ENCODE data around the gene TNS1.

- TF ChIP-seq, protein P1, sequence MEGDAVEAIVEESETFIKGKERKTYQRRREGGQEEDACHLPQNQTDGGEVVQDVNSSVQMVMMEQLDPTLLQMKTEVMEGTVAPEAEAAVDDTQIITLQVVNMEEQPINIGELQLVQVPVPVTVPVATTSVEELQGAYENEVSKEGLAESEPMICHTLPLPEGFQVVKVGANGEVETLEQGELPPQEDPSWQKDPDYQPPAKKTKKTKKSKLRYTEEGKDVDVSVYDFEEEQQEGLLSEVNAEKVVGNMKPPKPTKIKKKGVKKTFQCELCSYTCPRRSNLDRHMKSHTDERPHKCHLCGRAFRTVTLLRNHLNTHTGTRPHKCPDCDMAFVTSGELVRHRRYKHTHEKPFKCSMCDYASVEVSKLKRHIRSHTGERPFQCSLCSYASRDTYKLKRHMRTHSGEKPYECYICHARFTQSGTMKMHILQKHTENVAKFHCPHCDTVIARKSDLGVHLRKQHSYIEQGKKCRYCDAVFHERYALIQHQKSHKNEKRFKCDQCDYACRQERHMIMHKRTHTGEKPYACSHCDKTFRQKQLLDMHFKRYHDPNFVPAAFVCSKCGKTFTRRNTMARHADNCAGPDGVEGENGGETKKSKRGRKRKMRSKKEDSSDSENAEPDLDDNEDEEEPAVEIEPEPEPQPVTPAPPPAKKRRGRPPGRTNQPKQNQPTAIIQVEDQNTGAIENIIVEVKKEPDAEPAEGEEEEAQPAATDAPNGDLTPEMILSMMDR (IDR thresholded peaks at IDR 0.05), result no peak
- TF ChIP-seq EZH2phosphoT487 (IDR thresholded peaks at IDR 0.05) (no peak), EZH2 (IDR thresholded peaks at IDR 0.05) (no peak)
Measured at GRCh38 chr2:218013289-218013688, 10.5 kb upstream of the TNS1 start.
